SK-N-SH treated with all-trans-retinoic acid at 6 μM for 48 hours (cell line): ENCODE data around the gene SLX4IP.

Source experiments
- ATAC-seq: fragments of 200-7000 bp; cut with Tn5 transposase; 3 replicates; pipeline ENCODE4 v1.9.1; 2020; ENCODE audit warnings: mild to moderate bottlenecking, moderate library complexity
- ARNTL ChIP-seq: fragments of 450-650 bp; formaldehyde crosslinking; IDR thresholded peaks from 2 replicates; pipeline ENCODE4 v1.5.0; 2020; ENCODE audit warnings: low read depth, mild to moderate bottlenecking, moderate library complexity, borderline replicate concordance
- BACH2 ChIP-seq: fragments of 250-450 bp; sonication (Bioruptor Pico); IDR thresholded peaks from 2 replicates; pipeline ENCODE4 v1.9.0; 2021; ENCODE audit warnings: mild to moderate bottlenecking, borderline replicate concordance
- CREB5 ChIP-seq: fragments of 250-450 bp; sonication (Bioruptor Pico); IDR thresholded peaks from 2 replicates; pipeline ENCODE4 v1.5.1; 2020; ENCODE audit warnings: low read depth, mild to moderate bottlenecking, moderate library complexity
- CSDC2 ChIP-seq: fragments of 250-450 bp; sonication (Bioruptor Pico); IDR thresholded peaks from 2 replicates; pipeline ENCODE4 v1.5.0; 2020; ENCODE audit warnings: mild to moderate bottlenecking, moderate library complexity
- CSRNP3 ChIP-seq: fragments of 250-450 bp; sonication (Bioruptor Pico); IDR thresholded peaks from 2 replicates; pipeline ENCODE4 v1.5.1; 2021; ENCODE audit warnings: mild to moderate bottlenecking, moderate library complexity
- GLIS3 ChIP-seq: fragments of 250-450 bp; sonication (Bioruptor Pico); IDR thresholded peaks from 2 replicates; pipeline ENCODE4 v1.5.0; 2020; ENCODE audit warnings: mild to moderate bottlenecking, moderate library complexity
- OSR1 ChIP-seq: fragments of 250-450 bp; sonication (Bioruptor Pico); IDR thresholded peaks from 2 replicates; pipeline ENCODE4 v1.8.0; 2022; ENCODE audit warnings: moderate library complexity, mild to moderate bottlenecking, inconsistent platforms
- POU6F1 ChIP-seq: fragments of 250-450 bp; sonication (Bioruptor Pico); IDR thresholded peaks from 2 replicates; pipeline ENCODE4 v1.8.0; 2021; ENCODE audit warnings: low read depth, mild to moderate bottlenecking, moderate library complexity, borderline replicate concordance
- RARB ChIP-seq: fragments of 250-450 bp; sonication (Bioruptor Pico); IDR thresholded peaks from 2 replicates; pipeline ENCODE4 v1.8.0; 2021; ENCODE audit warnings: mild to moderate bottlenecking, moderate library complexity
- SNAI2 ChIP-seq: fragments of 250-450 bp; sonication (Bioruptor Pico); IDR thresholded peaks from 2 replicates; pipeline ENCODE4 v1.5.0; 2020; ENCODE audit warnings: mild to moderate bottlenecking, moderate library complexity
- TCF4 ChIP-seq: fragments of 250-450 bp; sonication (Bioruptor Pico); IDR thresholded peaks from 2 replicates; pipeline ENCODE4 v1.8.0; 2021; ENCODE audit warnings: mild to moderate bottlenecking, moderate library complexity, borderline replicate concordance
- TSHZ2 ChIP-seq: fragments of 250-450 bp; sonication (Bioruptor Pico); IDR thresholded peaks from 2 replicates; pipeline ENCODE4 v1.5.0; 2020; ENCODE audit warnings: mild to moderate bottlenecking, moderate library complexity
- ZFP3 ChIP-seq: fragments of 250-450 bp; sonication (Bioruptor Pico); IDR thresholded peaks from 2 replicates; pipeline ENCODE4 v1.5.0; 2020; ENCODE audit warnings: mild to moderate bottlenecking, moderate library complexity
- ZNF565 ChIP-seq: fragments of 450-650 bp; formaldehyde crosslinking; conservative IDR thresholded peaks from 2 replicates; pipeline ENCODE4 v1.5.0; 2020; ENCODE audit warnings: low read depth, mild to moderate bottlenecking, moderate library complexity
- ZNF70 ChIP-seq: fragments of 450-650 bp; formaldehyde crosslinking; IDR thresholded peaks from 2 replicates; pipeline ENCODE4 v1.5.0; 2020; ENCODE audit warnings: mild to moderate bottlenecking, moderate library complexity

SLX4IP gene

GRCh38 chr20:10483691-10484090, 48.6 kb downstream of the SLX4IP start:
- ATAC-seq, result no peak
- no peak for TF ChIP-seq CSDC2

- TF ChIP-seq GLIS3 (CRISPR knock-in tag) (no peak), POU6F1 (CRISPR knock-in tag) (no peak), ZFP3 (CRISPR knock-in tag) (no peak), OSR1 (CRISPR knock-in tag) (no peak), CSRNP3 (no peak), ZNF70 (CRISPR knock-in tag) (no peak), CREB5 (CRISPR knock-in tag) (no peak)
- TF ChIP-seq, all 23 proteins: peak for 0
- peak; percentile 36; the same call in 2 of the 3 replicates for ATAC-seq
Observed at GRCh38 chr20:10487142-10488136, 52.3 kb downstream of the SLX4IP start.

- no peak for ATAC-seq
- no peak for TF ChIP-seq TCF4 (CRISPR knock-in tag)
- TF ChIP-seq ZNF70 (CRISPR knock-in tag), result no peak
- no peak for TF ChIP-seq TSHZ2
- TF ChIP-seq OSR1 (CRISPR knock-in tag), result no peak
- no peak for TF ChIP-seq RARB (CRISPR knock-in tag)
- TF ChIP-seq CSDC2, result no peak
- TF ChIP-seq SNAI2 (CRISPR knock-in tag), result no peak
Observed at GRCh38 chr20:10488534-10488933, 53.4 kb downstream of the SLX4IP start.

- no peak for TF ChIP-seq ZNF565 (CRISPR knock-in tag)
- TF ChIP-seq ARNTL, result no peak
- no peak for TF ChIP-seq RARB (CRISPR knock-in tag)
- no peak for TF ChIP-seq TSHZ2
- no peak for TF ChIP-seq SNAI2 (CRISPR knock-in tag)
- TF ChIP-seq ZNF70 (CRISPR knock-in tag), result no peak
- no peak for TF ChIP-seq CREB5 (CRISPR knock-in tag)
- TF ChIP-seq BACH2 (CRISPR knock-in tag), result no peak
- TF ChIP-seq TCF4 (CRISPR knock-in tag), result no peak
- ATAC-seq, result no peak
Observed at GRCh38 chr20:10489853-10490252, 54.7 kb downstream of the SLX4IP start.
